ENCODE results near the gene TRUB1. TPM values are rescaled to one million over a fixed set of nuclear protein-coding genes. Genes with fewer than 3 reads are reported as not detected.

The TRUB1 gene
- total RNA-seq, 1 experiment from 2014 or later = 30.9 TPM

- no peak for DNase-seq
- H3K9me3 Mint-ChIP-seq (ENCODE audit: low read depth, unreplicated experiment) = peaks cover 9% of the 10 kb centered on the region
- BruUV-seq (replicated peaks) = no TSS peak
Measured at GRCh38 chr10:114987995-114988394, 50.0 kb downstream of the TRUB1 start.

GRCh38 chr10:114990586-114990985, 52.6 kb downstream of the TRUB1 start:
- TF ChIP-seq CTCF (IDR thresholded peaks at IDR 0.05; ENCODE audit: unreplicated experiment) = no peak
- intact Hi-C loops (cut with micrococcal nuclease; ENCODE audit: unreplicated experiment) = no loop called here
- Mint-ChIP-seq H3K27me3 (ENCODE audit: unreplicated experiment) (no peaks in the 10 kb centered on the region), H3K27ac (ENCODE audit: unreplicated experiment) (no peak overlapping the region), H3K4me3 (ENCODE audit: low read depth, unreplicated experiment) (no peak overlapping the region), H3K9me3 (ENCODE audit: low read depth, unreplicated experiment) (peaks cover under 1% of the 10 kb centered on the region), H3K4me1 (ENCODE audit: low read depth, unreplicated experiment) (no peaks in the 10 kb centered on the region), H3K36me3 (ENCODE audit: insufficient read depth, unreplicated experiment) (no peaks in the 10 kb centered on the region)
- DNase-seq = no peak
- no TSS peak for BruUV-seq (replicated peaks)
- CTCF ChIA-PET = no interaction called here

More at GRCh38 chr10:114987995-114988394, 50.0 kb downstream of the TRUB1 start:
- intact Hi-C loops (cut with micrococcal nuclease; ENCODE audit: unreplicated experiment) = no loop called here
- no peak for TF ChIP-seq CTCF (IDR thresholded peaks at IDR 0.05; ENCODE audit: unreplicated experiment)
- Mint-ChIP-seq H3K36me3 (ENCODE audit: insufficient read depth, unreplicated experiment) (peaks cover 8% of the 10 kb centered on the region), H3K27me3 (ENCODE audit: unreplicated experiment) (no peaks in the 10 kb centered on the region), H3K4me3 (ENCODE audit: low read depth, unreplicated experiment) (no peak overlapping the region), H3K4me1 (ENCODE audit: low read depth, unreplicated experiment) (no peaks in the 10 kb centered on the region), H3K27ac (ENCODE audit: unreplicated experiment) (no peak overlapping the region)
- CTCF ChIA-PET = no interaction called here

GRCh38 chr10:114990991-114991390, 53.0 kb downstream of the TRUB1 start:
- Mint-ChIP-seq H3K27me3 (ENCODE audit: unreplicated experiment) (no peaks in the 10 kb centered on the region), H3K9me3 (ENCODE audit: low read depth, unreplicated experiment) (no peaks in the 10 kb centered on the region), H3K27ac (ENCODE audit: unreplicated experiment) (no peak overlapping the region), H3K4me3 (ENCODE audit: low read depth, unreplicated experiment) (no peak overlapping the region), H3K4me1 (ENCODE audit: low read depth, unreplicated experiment) (no peaks in the 10 kb centered on the region), H3K36me3 (ENCODE audit: insufficient read depth, unreplicated experiment) (no peaks in the 10 kb centered on the region)
- no TSS peak for BruUV-seq (replicated peaks)
- CTCF ChIA-PET = no interaction called here
- intact Hi-C loops (cut with micrococcal nuclease; ENCODE audit: unreplicated experiment) = no loop called here
- TF ChIP-seq CTCF (IDR thresholded peaks at IDR 0.05; ENCODE audit: unreplicated experiment) = no peak
- DNase-seq = no peak

GRCh38 chr10:114992189-114992775, 54.3 kb downstream of the TRUB1 start:
- intact Hi-C loops (cut with micrococcal nuclease; ENCODE audit: unreplicated experiment) = no loop called here
- Mint-ChIP-seq H3K27me3 (ENCODE audit: unreplicated experiment) (no peaks in the 10 kb centered on the region), H3K36me3 (ENCODE audit: insufficient read depth, unreplicated experiment) (no peaks in the 10 kb centered on the region), H3K27ac (ENCODE audit: unreplicated experiment) (no peak overlapping the region), H3K4me3 (ENCODE audit: low read depth, unreplicated experiment) (no peak overlapping the region), H3K9me3 (ENCODE audit: low read depth, unreplicated experiment) (no peaks in the 10 kb centered on the region), H3K4me1 (ENCODE audit: low read depth, unreplicated experiment) (no peaks in the 10 kb centered on the region)
- no peak for DNase-seq
- BruUV-seq (replicated peaks) = no TSS peak
- TF ChIP-seq CTCF (IDR thresholded peaks at IDR 0.05; ENCODE audit: unreplicated experiment) = no peak
- CTCF ChIA-PET = interaction anchor here (0.6 kb wide), 1 partner anchor 25 kb away, joined by 6 read pairs; no protein-coding TSS in a partner anchor
